Neural progenitor cell (in vitro differentiated cells): Measurements from ENCODE around the gene SMYD5.

Experiments
- CTCF ChIP-seq: fragments of 200-600 bp; sonication (generic); IDR thresholded peaks from 2 replicates; pipeline ENCODE4 v1.5.1; 2017; ENCODE audit warnings: antibody characterized with exemption, mild to moderate bottlenecking
- EZH2 ChIP-seq: fragments of 200-600 bp; sonication (generic); IDR thresholded peaks from 2 replicates; pipeline ENCODE4 v1.6.1; 2017; ENCODE audit warnings: antibody characterized with exemption, mild to moderate bottlenecking, moderate library complexity

GRCh38 chr2:73232403-73233153, 18.5 kb downstream of the SMYD5 start:
- TF ChIP-seq CTCF (no peak), EZH2 (no peak)
